CD4-positive, alpha-beta T cell treated with Interleukin-2 at 100 ng/mL for 4 hours (primary cell): Measurements from ENCODE around the gene INO80E.
A peak's percentile ranks its signal among the peaks of the same experiment; 100 is the strongest.
"Not testable (repeated sequence)": the region's sequence is repeated elsewhere in the genome, so short reads cannot be mapped to it uniquely, and the experiment has no call there.

ENCODE experiments used
- DNase-seq: peaks from one replicate; pipeline ENCODE4 v3.0.0-alpha.2; 2020; ENCODE audit warnings: low spot score

INO80E gene

GRCh38 chr16:30032083-30032819 is 36.2 kb downstream of the INO80E start:
- peak; percentile 75 for DNase-seq

DNA sequence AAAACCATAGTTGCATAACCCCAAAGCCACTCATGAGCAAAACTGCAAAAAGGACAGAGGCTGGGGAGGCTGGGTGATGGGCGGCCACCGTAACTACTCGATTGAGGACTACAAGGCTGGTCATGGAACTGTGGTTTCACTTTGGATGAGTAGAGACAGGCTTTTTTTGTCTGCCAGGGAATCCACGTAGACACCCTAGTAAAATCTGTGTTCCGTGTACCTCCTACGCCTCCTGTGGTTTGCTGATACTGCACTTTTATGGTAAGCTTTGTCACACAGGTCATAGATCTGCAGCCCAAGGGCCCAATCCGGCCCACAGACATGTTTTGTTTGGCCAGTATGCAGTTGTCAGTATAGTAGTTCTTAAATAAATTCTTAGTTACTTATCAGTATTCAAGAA is 37.2 kb downstream of the INO80E start:
- DNase-seq = no peak

GRCh38 chr16:30040221-30040620 is 44.2 kb downstream of the INO80E start:
- DNase-seq = no peak

DNA sequence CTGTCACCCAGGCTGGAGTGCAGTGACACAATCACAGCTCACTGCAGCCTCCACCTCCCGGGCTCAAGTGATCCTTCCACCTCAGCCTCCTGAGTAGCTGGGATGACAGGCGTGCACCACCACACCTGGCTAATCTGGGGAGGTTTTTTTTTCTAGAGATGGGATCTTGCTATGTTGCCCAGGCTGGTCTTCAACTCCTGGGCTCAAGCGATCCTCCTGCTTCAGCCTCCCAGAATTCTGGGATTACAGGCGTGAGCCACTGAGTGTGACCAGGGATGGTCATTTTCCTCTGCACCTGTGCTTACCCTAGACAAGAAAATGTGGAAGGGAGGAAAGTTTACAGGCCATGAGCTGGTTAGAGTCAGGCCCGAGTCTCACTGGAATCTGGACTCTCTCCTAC is 44.6 kb downstream of the INO80E start:
- not testable (repeated sequence) for DNase-seq

- DNase-seq = peak; percentile 52
Measured at GRCh38 chr16:30041841-30042240, 45.8 kb downstream of the INO80E start.

- no peak for DNase-seq
Measured at GRCh38 chr16:30046178-30046577, 50.1 kb downstream of the INO80E start.

DNA sequence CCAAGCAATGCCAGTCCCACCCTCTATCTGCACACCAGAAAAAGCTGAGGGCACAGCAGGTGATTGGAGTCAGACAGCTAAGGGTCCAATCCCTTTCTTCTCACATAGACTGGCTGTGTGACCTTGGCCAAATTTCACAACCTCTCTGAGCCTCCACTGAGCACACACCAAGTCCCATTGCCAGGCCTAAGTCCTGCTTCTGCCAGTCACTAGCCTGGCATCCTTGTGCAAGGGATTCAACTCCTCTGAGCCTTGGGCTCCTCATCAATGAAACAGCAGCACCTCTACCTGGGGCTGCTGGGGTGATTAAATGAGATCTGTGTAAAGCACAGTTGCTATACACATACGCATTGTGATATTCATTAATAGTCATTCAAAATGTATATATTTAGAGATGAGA is 50.5 kb downstream of the INO80E start:
- DNase-seq = no peak

DNA sequence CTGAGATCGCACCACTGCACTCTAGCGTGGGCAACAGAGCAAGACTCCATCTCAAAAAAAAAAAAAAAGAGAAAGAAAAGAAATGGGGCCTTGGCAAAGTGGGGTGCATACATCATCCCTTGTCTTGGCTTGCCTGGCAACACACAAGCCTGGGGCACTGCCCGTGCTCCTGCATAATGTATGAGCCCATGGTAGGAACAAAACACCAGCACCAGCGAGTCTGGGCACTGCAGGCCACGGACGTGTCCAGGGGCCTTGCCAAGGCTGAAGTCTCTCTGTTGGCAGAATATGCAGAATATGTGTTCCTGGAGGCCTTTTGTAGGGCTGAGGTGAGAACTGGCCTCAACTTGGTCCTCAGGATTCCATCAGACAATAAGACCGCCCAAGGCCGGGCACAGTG is 53.8 kb downstream of the INO80E start:
- no peak for DNase-seq

GRCh38 chr16:30051518-30051917 is 55.5 kb downstream of the INO80E start:
- DNase-seq = no peak

GRCh38 chr16:30052671-30053372 is 56.8 kb downstream of the INO80E start:
- peak; percentile 91 for DNase-seq

DNA sequence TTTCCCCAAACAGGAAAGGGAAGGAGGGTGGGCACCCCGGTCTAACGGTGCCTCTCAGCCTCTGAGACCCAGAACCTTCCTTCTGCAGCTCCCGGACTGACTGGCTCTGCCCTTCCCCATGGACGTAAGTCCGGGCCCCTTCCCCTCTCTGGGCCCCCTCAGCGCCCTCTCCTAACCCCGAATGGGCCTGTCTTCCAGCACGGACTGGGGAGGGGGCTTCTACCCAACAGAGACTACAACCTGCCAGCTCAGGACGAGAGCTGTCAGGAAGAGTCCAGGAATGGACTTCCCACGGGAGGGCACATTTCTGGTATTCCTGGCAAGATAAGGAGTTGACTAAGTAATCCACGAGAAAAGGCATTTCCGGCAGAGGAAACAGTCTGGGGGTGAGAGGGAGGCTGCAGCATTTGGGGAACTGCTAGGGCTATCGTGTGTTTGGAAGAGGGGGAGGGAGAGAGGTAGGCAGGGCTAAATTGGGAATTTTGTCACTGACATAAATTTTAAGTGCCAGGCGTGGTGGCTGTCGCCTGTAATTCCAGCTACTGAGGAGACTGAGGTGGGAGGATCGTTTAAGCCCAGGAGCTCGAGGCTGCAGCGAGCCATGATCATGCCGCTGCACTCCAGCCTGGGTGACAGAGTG is 57.5 kb downstream of the INO80E start:
- no peak for DNase-seq

DNA sequence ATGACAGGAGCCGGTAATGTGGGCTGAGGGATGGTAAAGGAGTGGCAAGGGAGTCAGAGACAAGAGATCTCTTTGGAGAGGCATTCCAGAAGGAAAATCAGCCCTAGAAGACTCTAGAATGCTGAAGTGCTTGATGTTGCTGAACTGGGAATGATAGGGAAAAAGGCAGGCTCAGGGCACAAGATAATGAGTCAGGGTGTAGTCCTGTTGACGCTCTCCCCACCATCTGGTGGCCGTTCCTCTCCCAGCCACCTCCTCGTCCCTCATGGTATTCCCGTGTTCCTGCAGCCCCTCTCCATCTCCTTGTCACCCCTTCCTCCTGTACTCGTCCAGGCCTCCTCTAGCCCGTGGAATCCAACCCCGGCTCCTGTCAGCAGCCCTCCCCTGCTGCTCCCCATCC is 58.4 kb downstream of the INO80E start:
- no peak for DNase-seq

DNA sequence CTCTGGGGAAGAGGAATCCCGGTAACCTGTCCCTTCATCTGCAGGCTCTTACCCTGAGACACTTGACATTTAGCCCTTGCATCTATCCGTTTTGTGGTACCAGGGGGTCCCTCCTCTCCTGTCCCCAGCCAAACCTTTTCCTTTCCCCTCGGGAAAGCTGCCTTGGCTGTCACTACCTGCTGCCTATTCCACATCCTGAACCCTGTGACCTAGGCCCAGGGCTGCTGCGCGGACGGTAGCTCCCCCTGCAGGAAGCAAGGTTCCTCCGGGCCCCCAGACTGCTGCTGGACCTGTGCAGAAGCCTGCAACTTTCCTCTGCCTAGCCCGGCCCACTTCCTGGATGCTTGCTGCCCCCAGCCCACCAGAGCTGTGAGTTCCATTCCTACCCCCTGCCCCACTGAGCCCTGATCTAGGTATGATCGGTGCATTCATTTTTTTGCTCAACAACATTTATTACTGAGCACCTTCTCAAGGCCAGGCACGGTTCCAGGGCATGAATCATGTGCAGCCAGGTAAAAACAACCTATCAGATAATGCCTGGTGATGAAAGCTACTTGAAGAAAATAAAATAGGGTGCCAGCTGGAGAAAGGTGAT is 59.0 kb downstream of the INO80E start:
- peak; percentile 45 for DNase-seq
